Hematopoietic multipotent progenitor cell treated with erythropoietin and hydrocortisone succinate and interleukin-3 and kit ligand, for 8 days (in vitro differentiated cells): ENCODE data around the gene FCRLB.
"Not testable (repeated sequence)": the region's sequence is repeated elsewhere in the genome, so short reads cannot be mapped to it uniquely, and the experiment has no call there.

Experiments
- DNase-seq: peaks from one replicate; pipeline ENCODE4 v3.0.0-alpha.2; 2015

Gene FCRLB

GRCh38 chr1:161743231-161743630 lies 21.9 kb downstream of the FCRLB start:
- DNase-seq = no peak

GRCh38 chr1:161747801-161748200 lies 26.5 kb downstream of the FCRLB start:
- DNase-seq = no peak

- peak; percentile 95 for DNase-seq
Measured at GRCh38 chr1:161749509-161750407, 28.4 kb downstream of the FCRLB start, which contains the start of gene DUSP12. Gene DUSP12 (plus strand): TSS chr1:161749786. CDS start chr1:161749802, 16 bp downstream.

- peak; percentile 70 for DNase-seq
Measured at GRCh38 chr1:161763522-161764098, 42.3 kb downstream of the FCRLB start.

GRCh38 chr1:161766102-161766981 lies 45.0 kb downstream of the FCRLB start, which contains the start of gene ATF6:
Gene ATF6 (plus strand): TSS chr1:161766320. CDS start chr1:161766361, 41 bp downstream.
- peak; percentile 95 for DNase-seq

- no peak for DNase-seq
Measured at GRCh38 chr1:161768461-161768860, 47.1 kb downstream of the FCRLB start.

- DNase-seq = no peak
Measured at GRCh38 chr1:161768986-161769672, 47.8 kb downstream of the FCRLB start.

- DNase-seq = not testable (repeated sequence)
Measured at GRCh38 chr1:161769673-161770045, 48.3 kb downstream of the FCRLB start.

GRCh38 chr1:161770250-161770649 lies 48.9 kb downstream of the FCRLB start:
- no peak for DNase-seq

GRCh38 chr1:161771161-161771560 lies 49.8 kb downstream of the FCRLB start:
- DNase-seq = no peak

- DNase-seq = no peak
Measured at GRCh38 chr1:161771973-161772372, 50.6 kb downstream of the FCRLB start.

- no peak for DNase-seq
Measured at GRCh38 chr1:161772397-161772796, 51.1 kb downstream of the FCRLB start.

GRCh38 chr1:161773791-161774190 lies 52.4 kb downstream of the FCRLB start:
- no peak for DNase-seq

GRCh38 chr1:161777261-161777660 lies 55.9 kb downstream of the FCRLB start:
- no peak for DNase-seq
